DOHH2 (cell line): Measurements from ENCODE around the gene DISP2.

Experiments
- H3F3A ChIP-seq: fragments of 200-600 bp; sonication (generic), shearing (Covaris generic); 2 replicates; pipeline ENCODE4 v1.6.0; 2016; ENCODE audit warnings: antibody characterized with exemption, mild to moderate bottlenecking; ENCODE audit not compliant: control insufficient read depth, insufficient read depth
- H3K27ac ChIP-seq: fragments of 200-600 bp; sonication (generic); 2 replicates; pipeline ENCODE4 v1.5.1; 2014; ENCODE audit warnings: low read depth, mild to moderate bottlenecking, low read length, moderate library complexity
- H3K27me3 ChIP-seq: fragments of 200-600 bp; sonication (generic); 2 replicates; pipeline ENCODE4 v1.6.1; 2014; ENCODE audit warnings: mild to moderate bottlenecking, low read length, mixed read lengths; ENCODE audit not compliant: control insufficient read depth
- H3K36me3 ChIP-seq: fragments of 200-600 bp; sonication (generic); 2 replicates; pipeline ENCODE4 v1.6.1; 2014; ENCODE audit warnings: mild to moderate bottlenecking, low read length, moderate library complexity, mixed read lengths; ENCODE audit not compliant: control insufficient read depth
- H3K4me1 ChIP-seq: fragments of 200-600 bp; sonication (generic); 2 replicates; pipeline ENCODE4 v1.6.1; 2014; ENCODE audit warnings: mild to moderate bottlenecking, low read length, mixed read lengths; ENCODE audit not compliant: control insufficient read depth
- H3K4me2 ChIP-seq: fragments of 200-600 bp; sonication (generic); 2 replicates; pipeline ENCODE4 v1.6.0; 2014; ENCODE audit warnings: mild to moderate bottlenecking, low read length, moderate library complexity
- H3K4me3 ChIP-seq: fragments of 200-600 bp; sonication (generic); 2 replicates; pipeline ENCODE4 v1.5.1; 2014; ENCODE audit warnings: mild to moderate bottlenecking, low read length, mixed read lengths
- H3K79me2 ChIP-seq: fragments of 200-600 bp; sonication (generic); 2 replicates; pipeline ENCODE4 v1.6.1; 2014; ENCODE audit warnings: mild to moderate bottlenecking, low read length, mixed read lengths; ENCODE audit not compliant: control insufficient read depth
- H3K9me2 ChIP-seq: fragments of 200-600 bp; sonication (generic); replicated peaks from 2 replicates; pipeline ENCODE4 v1.6.1; 2014; ENCODE audit warnings: mild to moderate bottlenecking, low read length, mixed read lengths; ENCODE audit not compliant: control insufficient read depth
- H3K9me3 ChIP-seq: fragments of 200-600 bp; sonication (generic); 2 replicates; pipeline ENCODE4 v1.6.1; 2014; ENCODE audit warnings: antibody characterized with exemption, low read length, mixed read lengths; ENCODE audit not compliant: control insufficient read depth, insufficient read depth
- H4K20me1 ChIP-seq: fragments of 200-600 bp; sonication (generic); 2 replicates; pipeline ENCODE4 v1.6.0; 2014; ENCODE audit warnings: low read depth, mild to moderate bottlenecking, antibody characterized with exemption, low read length, moderate library complexity; ENCODE audit not compliant: control insufficient read depth, insufficient read depth
- EZH2phosphoT487 ChIP-seq: fragments of 200-600 bp; sonication (generic); IDR thresholded peaks from 2 replicates; pipeline ENCODE4 v1.6.1; 2017; ENCODE audit warnings: borderline replicate concordance, mild to moderate bottlenecking, antibody characterized with exemption, low read length, moderate library complexity, mixed read lengths
- TF ChIP-seq, protein P1 (sequence below): fragments of 200-600 bp; sonication (generic); IDR thresholded peaks from one replicate; pipeline ENCODE4 v1.5.1; 2014; ENCODE audit warnings: antibody characterized with exemption, mild to moderate bottlenecking, low read depth, low read length; ENCODE audit not compliant: poor library complexity, severe bottlenecking

Gene DISP2

DNA sequence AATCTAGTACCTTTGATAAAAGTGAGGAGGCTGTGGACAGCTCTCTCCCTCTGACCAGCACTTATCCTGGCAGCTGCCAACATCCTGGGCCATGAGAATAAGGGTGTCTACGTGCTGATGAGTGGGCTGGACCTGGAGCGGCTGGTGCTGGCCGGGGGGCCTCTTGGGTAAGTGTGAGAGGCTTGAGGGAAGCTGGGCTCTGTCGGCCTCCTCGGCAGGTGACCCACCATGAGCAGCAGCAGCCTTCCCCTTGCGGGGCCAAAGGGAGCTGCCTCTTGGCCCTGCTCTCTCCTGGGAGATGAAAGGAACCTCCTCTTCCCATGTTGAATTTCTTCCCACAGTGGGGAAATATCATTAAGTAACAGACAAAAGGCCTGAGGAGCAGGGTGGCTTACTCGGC, 56.8 kb downstream of the DISP2 start:
- Histone ChIP-seq H3K4me1 (no peaks in the 10 kb centered on the region), H3K27ac (no peak overlapping the region), H3K9me2 (no peaks in the 10 kb centered on the region), H3K27me3 (no peaks in the 10 kb centered on the region), H4K20me1 (no peaks in the 10 kb centered on the region), H3K4me3 (no peak overlapping the region), H3F3A (no peaks in the 10 kb centered on the region), H3K36me3 (peaks cover 26% of the 10 kb centered on the region; the same call in 1 of the 2 replicates), H3K4me2 (no peak overlapping the region), H3K79me2 (no peaks in the 10 kb centered on the region), H3K9me3 (no peaks in the 10 kb centered on the region)
- TF ChIP-seq, protein P1, sequence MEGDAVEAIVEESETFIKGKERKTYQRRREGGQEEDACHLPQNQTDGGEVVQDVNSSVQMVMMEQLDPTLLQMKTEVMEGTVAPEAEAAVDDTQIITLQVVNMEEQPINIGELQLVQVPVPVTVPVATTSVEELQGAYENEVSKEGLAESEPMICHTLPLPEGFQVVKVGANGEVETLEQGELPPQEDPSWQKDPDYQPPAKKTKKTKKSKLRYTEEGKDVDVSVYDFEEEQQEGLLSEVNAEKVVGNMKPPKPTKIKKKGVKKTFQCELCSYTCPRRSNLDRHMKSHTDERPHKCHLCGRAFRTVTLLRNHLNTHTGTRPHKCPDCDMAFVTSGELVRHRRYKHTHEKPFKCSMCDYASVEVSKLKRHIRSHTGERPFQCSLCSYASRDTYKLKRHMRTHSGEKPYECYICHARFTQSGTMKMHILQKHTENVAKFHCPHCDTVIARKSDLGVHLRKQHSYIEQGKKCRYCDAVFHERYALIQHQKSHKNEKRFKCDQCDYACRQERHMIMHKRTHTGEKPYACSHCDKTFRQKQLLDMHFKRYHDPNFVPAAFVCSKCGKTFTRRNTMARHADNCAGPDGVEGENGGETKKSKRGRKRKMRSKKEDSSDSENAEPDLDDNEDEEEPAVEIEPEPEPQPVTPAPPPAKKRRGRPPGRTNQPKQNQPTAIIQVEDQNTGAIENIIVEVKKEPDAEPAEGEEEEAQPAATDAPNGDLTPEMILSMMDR: no peak
- no peak for TF ChIP-seq EZH2phosphoT487

DNA sequence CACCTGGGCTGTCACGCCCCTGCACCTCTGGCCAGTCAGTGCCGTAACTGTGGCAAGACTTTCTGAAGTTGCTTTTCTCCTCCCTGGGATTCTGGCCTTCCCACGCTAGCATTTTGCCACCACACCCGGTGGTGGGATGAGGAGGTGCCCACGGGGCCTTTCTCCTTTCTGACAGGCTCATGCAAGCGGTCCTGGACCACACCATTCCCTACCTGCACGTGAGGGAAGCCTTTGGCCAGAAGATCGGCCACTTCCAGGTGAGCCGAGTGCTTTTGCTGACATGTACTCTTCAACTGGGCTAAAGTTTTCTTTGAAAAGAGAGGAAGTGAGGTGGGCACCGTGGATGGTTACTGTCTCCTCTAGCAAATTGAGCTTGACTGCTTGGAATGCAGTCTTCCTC, 57.2 kb downstream of the DISP2 start:
- Histone ChIP-seq H3K9me2 (no peaks in the 10 kb centered on the region), H3F3A (no peaks in the 10 kb centered on the region), H3K4me1 (no peaks in the 10 kb centered on the region), H4K20me1 (no peaks in the 10 kb centered on the region), H3K4me3 (no peak overlapping the region), H3K4me2 (no peak overlapping the region), H3K27me3 (no peaks in the 10 kb centered on the region), H3K9me3 (no peaks in the 10 kb centered on the region), H3K27ac (no peak overlapping the region), H3K79me2 (no peaks in the 10 kb centered on the region), H3K36me3 (peaks cover 26% of the 10 kb centered on the region; the same call in 1 of the 2 replicates)
- TF ChIP-seq EZH2phosphoT487: no peak
- TF ChIP-seq, protein P1: no peak

DNA sequence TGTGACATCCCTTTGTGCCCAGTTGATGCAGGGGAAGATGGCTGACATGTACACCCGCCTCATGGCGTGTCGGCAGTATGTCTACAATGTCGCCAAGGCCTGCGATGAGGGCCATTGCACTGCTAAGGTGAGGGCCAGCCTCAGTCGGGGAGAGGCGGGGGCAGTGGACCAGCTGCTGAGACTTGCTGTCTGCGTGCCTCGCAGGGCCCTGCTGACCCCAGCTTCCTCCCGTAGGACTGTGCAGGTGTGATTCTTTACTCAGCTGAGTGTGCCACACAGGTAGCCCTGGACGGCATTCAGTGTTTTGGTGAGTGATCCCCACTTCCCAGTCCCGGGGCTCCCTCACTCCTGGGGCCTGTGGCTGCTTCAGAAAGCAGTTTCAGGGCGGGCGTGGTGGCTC, 58.0 kb downstream of the DISP2 start:
- no peaks in the 10 kb centered on the region for H3K9me3 ChIP-seq
- no peaks in the 10 kb centered on the region for H3K4me1 ChIP-seq
- H3K4me2 ChIP-seq: no peak overlapping the region
- H3K27me3 ChIP-seq: no peaks in the 10 kb centered on the region
- no peaks in the 10 kb centered on the region for H3K9me2 ChIP-seq
- H3K4me3 ChIP-seq: no peak overlapping the region
- H3K79me2 ChIP-seq: no peaks in the 10 kb centered on the region
- peaks cover 21% of the 10 kb centered on the region; the same call in 1 of the 2 replicates for H3K36me3 ChIP-seq
- no peak for TF ChIP-seq EZH2phosphoT487
- TF ChIP-seq, protein P1: no peak
- no peaks in the 10 kb centered on the region for H4K20me1 ChIP-seq
- no peak overlapping the region for H3K27ac ChIP-seq
- no peaks in the 10 kb centered on the region for H3F3A ChIP-seq
